ENCODE measurements around the gene PABPN1L. TPM values are rescaled to one million over a fixed set of nuclear protein-coding genes. Genes with fewer than 3 reads are reported as not detected.

PABPN1L gene
- total and polyA plus RNA-seq, 2 experiments from 2014 or later = not detected

DNA sequence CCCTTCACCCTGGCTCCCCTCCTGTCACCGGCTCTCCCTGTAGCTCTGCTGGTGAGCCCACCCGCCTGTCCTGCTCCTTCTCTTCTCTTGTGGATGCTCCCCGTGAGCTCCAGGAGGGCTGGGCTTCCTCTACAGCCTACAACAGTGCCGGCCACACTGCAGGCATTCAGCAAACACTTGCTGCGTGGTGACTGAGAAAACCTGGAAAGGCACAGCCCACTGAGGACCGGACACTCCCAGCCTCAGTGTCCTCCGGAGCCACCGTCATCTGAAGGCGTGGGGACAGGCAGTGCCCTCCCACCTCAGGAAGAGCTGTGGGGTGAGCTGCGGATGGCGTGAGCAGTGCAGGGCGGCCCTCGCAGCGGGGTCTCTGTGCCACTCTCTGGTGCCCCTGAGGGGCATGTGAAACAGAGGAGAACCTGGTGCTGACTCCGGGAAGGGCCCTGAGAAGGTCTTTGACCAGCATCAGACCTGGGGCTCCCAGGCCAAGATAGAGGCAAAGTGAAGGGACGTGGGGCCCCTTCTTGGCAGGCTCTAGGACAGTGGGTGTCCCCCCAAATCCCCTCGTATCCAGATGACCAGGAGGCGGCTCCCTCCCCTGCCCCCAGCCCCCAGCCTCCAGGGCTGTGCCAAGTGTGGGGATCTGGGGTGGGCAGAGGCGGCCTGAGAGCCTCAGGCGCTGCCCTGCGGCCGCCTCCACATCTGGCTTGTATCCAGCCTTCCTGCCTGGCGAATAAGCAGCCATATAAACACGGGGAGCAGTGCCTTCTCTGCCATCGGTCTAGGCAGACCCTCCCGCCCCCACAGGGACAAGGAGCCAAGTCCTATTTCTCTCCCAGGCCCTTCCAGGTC, 44.0 kb upstream of the PABPN1L start:
- H3K9me3 Mint-ChIP-seq = no peaks in the 10 kb centered on the region; the same call in 1 of the 3 replicates
- no peaks in the 10 kb centered on the region; the same call in 2 of the 3 replicates for H3K36me3 Mint-ChIP-seq (ENCODE audit: low read depth)
- Histone ChIP-seq H3K4me1 (ENCODE audit: insufficient read depth) (no peaks in the 10 kb centered on the region), H4K20me1 (replicated peaks; ENCODE audit: insufficient read depth) (no peaks in the 10 kb centered on the region), H3K9me2 (ENCODE audit: insufficient read depth) (no peaks in the 10 kb centered on the region), H3K27me3 (ENCODE audit: insufficient read depth) (no peaks in the 10 kb centered on the region), H3K4me3 (no peak overlapping the region), H3K36me3 (ENCODE audit: insufficient read depth) (no peaks in the 10 kb centered on the region), H3K79me2 (replicated peaks; ENCODE audit: insufficient read depth) (no peaks in the 10 kb centered on the region), H3F3A (replicated peaks; ENCODE audit: low read depth) (no peaks in the 10 kb centered on the region), H2AFZ (no peak overlapping the region), H3K27ac (ENCODE audit: low read depth) (no peak overlapping the region), H3K4me2 (no peak overlapping the region)
- H3K4me1 Mint-ChIP-seq = peaks cover 3% of the 10 kb centered on the region; the same call in 1 of the 3 replicates
- ATAC-seq (no peak), DNase-seq (ENCODE audit: low spot score) (no peak)
- no peak overlapping the region for H3K27ac Mint-ChIP-seq
- peaks cover 10% of the 10 kb centered on the region for H3K27me3 Mint-ChIP-seq (ENCODE audit: insufficient read depth, low read depth, poor library complexity)
- TF ChIP-seq POLR2AphosphoS5 (IDR thresholded peaks at IDR 0.05; ENCODE audit: low read depth) = no peak
- TF ChIP-seq, protein P1, sequence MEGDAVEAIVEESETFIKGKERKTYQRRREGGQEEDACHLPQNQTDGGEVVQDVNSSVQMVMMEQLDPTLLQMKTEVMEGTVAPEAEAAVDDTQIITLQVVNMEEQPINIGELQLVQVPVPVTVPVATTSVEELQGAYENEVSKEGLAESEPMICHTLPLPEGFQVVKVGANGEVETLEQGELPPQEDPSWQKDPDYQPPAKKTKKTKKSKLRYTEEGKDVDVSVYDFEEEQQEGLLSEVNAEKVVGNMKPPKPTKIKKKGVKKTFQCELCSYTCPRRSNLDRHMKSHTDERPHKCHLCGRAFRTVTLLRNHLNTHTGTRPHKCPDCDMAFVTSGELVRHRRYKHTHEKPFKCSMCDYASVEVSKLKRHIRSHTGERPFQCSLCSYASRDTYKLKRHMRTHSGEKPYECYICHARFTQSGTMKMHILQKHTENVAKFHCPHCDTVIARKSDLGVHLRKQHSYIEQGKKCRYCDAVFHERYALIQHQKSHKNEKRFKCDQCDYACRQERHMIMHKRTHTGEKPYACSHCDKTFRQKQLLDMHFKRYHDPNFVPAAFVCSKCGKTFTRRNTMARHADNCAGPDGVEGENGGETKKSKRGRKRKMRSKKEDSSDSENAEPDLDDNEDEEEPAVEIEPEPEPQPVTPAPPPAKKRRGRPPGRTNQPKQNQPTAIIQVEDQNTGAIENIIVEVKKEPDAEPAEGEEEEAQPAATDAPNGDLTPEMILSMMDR (conservative IDR thresholded peaks at IDR 0.05; ENCODE audit: low read depth in 2 of 2) = no peak
- TF ChIP-seq CREB1 (CRISPR knock-in tag; IDR thresholded peaks at IDR 0.05; ENCODE audit: low read depth) = no peak
- TF ChIP-seq ZNF114 (CRISPR knock-in tag; IDR thresholded peaks at IDR 0.05) = no peak
- TF ChIP-seq, protein P2, sequence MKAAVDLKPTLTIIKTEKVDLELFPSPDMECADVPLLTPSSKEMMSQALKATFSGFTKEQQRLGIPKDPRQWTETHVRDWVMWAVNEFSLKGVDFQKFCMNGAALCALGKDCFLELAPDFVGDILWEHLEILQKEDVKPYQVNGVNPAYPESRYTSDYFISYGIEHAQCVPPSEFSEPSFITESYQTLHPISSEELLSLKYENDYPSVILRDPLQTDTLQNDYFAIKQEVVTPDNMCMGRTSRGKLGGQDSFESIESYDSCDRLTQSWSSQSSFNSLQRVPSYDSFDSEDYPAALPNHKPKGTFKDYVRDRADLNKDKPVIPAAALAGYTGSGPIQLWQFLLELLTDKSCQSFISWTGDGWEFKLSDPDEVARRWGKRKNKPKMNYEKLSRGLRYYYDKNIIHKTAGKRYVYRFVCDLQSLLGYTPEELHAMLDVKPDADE (IDR thresholded peaks at IDR 0.05) = no peak
- TF ChIP-seq EZH2phosphoT487 (IDR thresholded peaks at IDR 0.05; ENCODE audit: unreplicated experiment) = no peak
- TF ChIP-seq STAT1 (IDR thresholded peaks at IDR 0.05; ENCODE audit: unreplicated experiment) = no peak
- no peak overlapping the region for H3K4me3 Mint-ChIP-seq

DNA sequence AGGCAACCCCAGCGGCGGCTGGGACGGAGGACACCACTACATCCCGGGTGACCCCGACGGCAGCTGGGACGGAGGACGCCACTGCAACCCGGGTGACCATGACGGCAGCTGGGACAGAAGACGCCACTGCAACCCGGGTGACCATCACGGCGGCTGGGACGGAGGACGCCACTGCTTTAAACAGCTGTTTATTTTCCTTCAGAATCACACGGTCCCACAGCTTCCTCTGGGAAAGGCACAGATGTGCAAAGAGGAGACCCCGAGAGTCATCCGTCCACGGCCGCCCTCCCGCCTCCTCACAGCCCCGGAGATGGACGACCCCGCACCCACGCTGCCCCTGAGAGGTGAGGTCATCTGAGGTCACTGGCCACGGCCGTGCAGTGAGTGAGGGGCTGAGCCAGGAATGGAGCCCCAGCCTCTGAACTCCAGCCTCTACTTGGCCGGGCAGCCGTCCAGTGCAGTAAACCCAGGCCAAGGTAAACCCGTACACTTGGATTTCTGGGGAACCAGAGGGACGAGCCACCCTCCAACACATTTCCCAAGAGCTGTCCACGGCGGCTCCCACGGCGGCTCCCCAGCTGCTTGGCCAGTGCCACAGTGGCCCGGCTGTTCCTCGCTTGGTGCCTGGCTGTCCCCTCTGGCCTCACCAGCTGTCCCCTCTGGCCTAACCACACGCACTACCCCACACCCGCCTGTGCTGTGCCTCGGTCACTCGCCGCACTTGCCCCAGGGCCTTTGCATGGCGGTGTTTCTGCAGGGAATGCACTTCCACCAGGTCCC, 43.2 kb upstream of the PABPN1L start:
- Histone ChIP-seq H3K36me3 (ENCODE audit: insufficient read depth) (no peaks in the 10 kb centered on the region), H3K4me1 (ENCODE audit: insufficient read depth) (no peaks in the 10 kb centered on the region), H3K27ac (ENCODE audit: low read depth) (no peak overlapping the region), H3K79me2 (replicated peaks; ENCODE audit: insufficient read depth) (no peaks in the 10 kb centered on the region), H4K20me1 (replicated peaks; ENCODE audit: insufficient read depth) (no peaks in the 10 kb centered on the region), H3K9me2 (ENCODE audit: insufficient read depth) (no peaks in the 10 kb centered on the region), H3K4me2 (no peak overlapping the region), H3F3A (replicated peaks; ENCODE audit: low read depth) (no peaks in the 10 kb centered on the region), H2AFZ (no peak overlapping the region), H3K27me3 (ENCODE audit: insufficient read depth) (no peaks in the 10 kb centered on the region), H3K4me3 (no peak overlapping the region)
- Mint-ChIP-seq H3K9me3 (no peaks in the 10 kb centered on the region; the same call in 1 of the 3 replicates), H3K4me1 (peaks cover 5% of the 10 kb centered on the region; the same call in 2 of the 3 replicates), H3K4me3 (no peak overlapping the region), H3K27me3 (ENCODE audit: insufficient read depth, low read depth, poor library complexity) (peaks cover 13% of the 10 kb centered on the region), H3K36me3 (ENCODE audit: low read depth) (no peaks in the 10 kb centered on the region; the same call in 2 of the 3 replicates), H3K27ac (no peak overlapping the region)
- no peak for DNase-seq (ENCODE audit: low spot score)
- ATAC-seq = no peak
- no peak for TF ChIP-seq POLR2AphosphoS5 (IDR thresholded peaks at IDR 0.05; ENCODE audit: low read depth)
- TF ChIP-seq NANOG (IDR thresholded peaks at IDR 0.05; ENCODE audit: borderline replicate concordance) = no peak
- no peak for TF ChIP-seq STAT1 (IDR thresholded peaks at IDR 0.05; ENCODE audit: unreplicated experiment)
- TF ChIP-seq, protein P1 (conservative IDR thresholded peaks at IDR 0.05; ENCODE audit: low read depth in 2 of 2) = no peak
- no peak for TF ChIP-seq JUNB (IDR thresholded peaks at IDR 0.05; ENCODE audit: unreplicated experiment)

Data from GM23338 (cell line).